Neural progenitor cell (in vitro differentiated cells): ENCODE data around the gene HCK. TPM values are rescaled to one million over a fixed set of nuclear protein-coding genes. Genes with fewer than 3 reads are reported as not detected.

Source experiments
- DNase-seq: peaks from one replicate; pipeline ENCODE4 v3.0.0-alpha.2; 2016; ENCODE audit warnings: low spot score
- H2AFZ ChIP-seq: fragments of 200-600 bp; sonication (generic); replicated peaks from 2 replicates; pipeline ENCODE4 v1.6.1; 2016; ENCODE audit warnings: antibody characterized with exemption
- H3F3A ChIP-seq: fragments of 200-600 bp; sonication (generic); 2 replicates; pipeline ENCODE4 v1.6.1; 2016; ENCODE audit warnings: antibody characterized with exemption, low read depth
- H3K27ac ChIP-seq: fragments of 200-600 bp; sonication (generic); 2 replicates; pipeline ENCODE4 v1.5.1; 2016; ENCODE audit warnings: mild to moderate bottlenecking
- H3K27me3 ChIP-seq: fragments of 200-600 bp; sonication (generic); 2 replicates; pipeline ENCODE4 v1.6.1; 2016; ENCODE audit warnings: mild to moderate bottlenecking, moderate library complexity
- H3K36me3 ChIP-seq: fragments of 200-600 bp; sonication (generic); 2 replicates; pipeline ENCODE4 v1.5.1; 2016
- H3K4me1 ChIP-seq: fragments of 200-600 bp; sonication (generic); 2 replicates; pipeline ENCODE4 v1.6.1; 2016; ENCODE audit warnings: mixed run types
- H3K4me2 ChIP-seq: fragments of 200-600 bp; sonication (generic); 2 replicates; pipeline ENCODE4 v1.6.1; 2016
- H3K4me3 ChIP-seq: fragments of 200-600 bp; sonication (generic); 2 replicates; pipeline ENCODE4 v1.5.1; 2016
- H3K79me2 ChIP-seq: fragments of 200-600 bp; sonication (generic); 2 replicates; pipeline ENCODE4 v1.6.1; 2016; ENCODE audit warnings: low read depth
- H3K9ac ChIP-seq: fragments of 200-600 bp; sonication (generic); 2 replicates; pipeline ENCODE4 v1.6.1; 2016
- H3K9me3 ChIP-seq: fragments of 200-600 bp; sonication (generic); 2 replicates; pipeline ENCODE4 v1.5.1; 2016; ENCODE audit warnings: low read depth
- H4K20me1 ChIP-seq: fragments of 200-600 bp; sonication (generic); 2 replicates; pipeline ENCODE4 v1.6.1; 2016; ENCODE audit warnings: low read depth
- H3K27ac Mint-ChIP-seq: 3 replicates; pipeline ENCODE4 v1.8.0; 2021; ENCODE audit warnings: mixed read lengths
- H3K27me3 Mint-ChIP-seq: 2 replicates; pipeline ENCODE4 v1.8.0; 2022; ENCODE audit warnings: low read depth, mild to moderate bottlenecking, inconsistent platforms, moderate library complexity, mixed read lengths; ENCODE audit not compliant: insufficient read depth
- H3K36me3 Mint-ChIP-seq: 3 replicates; pipeline ENCODE4 v1.8.0; 2021; ENCODE audit warnings: mixed read lengths
- H3K4me1 Mint-ChIP-seq: 3 replicates; pipeline ENCODE4 v1.8.0; 2021; ENCODE audit warnings: mixed read lengths
- H3K4me3 Mint-ChIP-seq: 3 replicates; pipeline ENCODE4 v1.8.0; 2021; ENCODE audit warnings: mild to moderate bottlenecking, moderate library complexity, mixed read lengths
- H3K9me3 Mint-ChIP-seq: 3 replicates; pipeline ENCODE4 v1.8.0; 2020; ENCODE audit warnings: mixed read lengths
- EZH2 ChIP-seq: fragments of 200-600 bp; sonication (generic); IDR thresholded peaks from 2 replicates; pipeline ENCODE4 v1.6.1; 2017; ENCODE audit warnings: antibody characterized with exemption, mild to moderate bottlenecking, moderate library complexity
- EZH2phosphoT487 ChIP-seq: fragments of 200-600 bp; sonication (generic); IDR thresholded peaks from 2 replicates; pipeline ENCODE4 v1.6.1; 2017; ENCODE audit warnings: antibody characterized with exemption
- total RNA-seq: library from RNA; depleted of rRNA; stranded (reverse); fragments of >200 nt; gene quantifications from 2 replicates; pipeline ENCODE4 v1.2.3, GENCODE V29; 2015; ENCODE audit warnings: low replicate concordance
- TF ChIP-seq, protein P1 (sequence below): fragments of 200-600 bp; sonication (generic); IDR thresholded peaks from 2 replicates; pipeline ENCODE4 v1.5.1; 2017; ENCODE audit warnings: antibody characterized with exemption, mild to moderate bottlenecking

The HCK gene
- total RNA-seq, 1 donor from 2014 or later = not detected

DNA sequence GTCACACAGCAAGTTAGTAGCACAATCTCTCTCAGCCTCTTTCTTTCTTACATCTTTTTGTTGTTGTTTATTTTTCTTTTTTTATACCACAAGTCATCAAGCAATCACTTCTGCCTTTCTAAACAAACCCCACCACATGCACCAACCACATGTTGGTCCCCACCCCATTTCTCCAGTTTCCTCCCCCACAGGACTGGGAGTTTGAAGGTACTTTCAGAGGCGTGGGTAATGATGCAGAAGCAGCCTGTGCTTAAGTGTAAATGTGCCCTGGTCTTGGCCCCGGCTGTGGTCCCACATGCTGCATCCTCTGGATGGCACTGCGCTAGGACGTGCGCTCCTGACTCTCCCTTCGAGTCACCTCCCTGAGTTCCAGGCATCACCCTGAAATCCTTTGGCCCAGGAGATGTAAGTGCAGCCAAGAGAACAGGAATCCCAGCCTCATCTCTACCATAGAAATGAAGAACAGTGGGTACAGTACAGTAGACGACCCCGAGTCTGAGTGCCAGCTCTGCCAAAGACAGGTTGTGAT is 5.7 kb downstream of the HCK start:
- Mint-ChIP-seq H3K27me3 (peaks cover 32% of the 10 kb centered on the region), H3K4me1 (no peaks in the 10 kb centered on the region), H3K9me3 (no peaks in the 10 kb centered on the region), H3K27ac (no peak overlapping the region), H3K36me3 (no peaks in the 10 kb centered on the region), H3K4me3 (no peak overlapping the region)
- Histone ChIP-seq H3F3A (no peaks in the 10 kb centered on the region), H3K9me3 (no peaks in the 10 kb centered on the region), H3K9ac (no peak overlapping the region), H3K4me3 (no peak overlapping the region), H2AFZ (no peak overlapping the region), H3K4me2 (no peak overlapping the region), H3K36me3 (no peaks in the 10 kb centered on the region), H3K4me1 (peaks cover 2% of the 10 kb centered on the region), H3K79me2 (no peaks in the 10 kb centered on the region), H4K20me1 (no peaks in the 10 kb centered on the region), H3K27ac (no peak overlapping the region), H3K27me3 (peaks cover 53% of the 10 kb centered on the region)
- DNase-seq = no peak
- TF ChIP-seq EZH2phosphoT487 = no peak
- TF ChIP-seq, protein P1, sequence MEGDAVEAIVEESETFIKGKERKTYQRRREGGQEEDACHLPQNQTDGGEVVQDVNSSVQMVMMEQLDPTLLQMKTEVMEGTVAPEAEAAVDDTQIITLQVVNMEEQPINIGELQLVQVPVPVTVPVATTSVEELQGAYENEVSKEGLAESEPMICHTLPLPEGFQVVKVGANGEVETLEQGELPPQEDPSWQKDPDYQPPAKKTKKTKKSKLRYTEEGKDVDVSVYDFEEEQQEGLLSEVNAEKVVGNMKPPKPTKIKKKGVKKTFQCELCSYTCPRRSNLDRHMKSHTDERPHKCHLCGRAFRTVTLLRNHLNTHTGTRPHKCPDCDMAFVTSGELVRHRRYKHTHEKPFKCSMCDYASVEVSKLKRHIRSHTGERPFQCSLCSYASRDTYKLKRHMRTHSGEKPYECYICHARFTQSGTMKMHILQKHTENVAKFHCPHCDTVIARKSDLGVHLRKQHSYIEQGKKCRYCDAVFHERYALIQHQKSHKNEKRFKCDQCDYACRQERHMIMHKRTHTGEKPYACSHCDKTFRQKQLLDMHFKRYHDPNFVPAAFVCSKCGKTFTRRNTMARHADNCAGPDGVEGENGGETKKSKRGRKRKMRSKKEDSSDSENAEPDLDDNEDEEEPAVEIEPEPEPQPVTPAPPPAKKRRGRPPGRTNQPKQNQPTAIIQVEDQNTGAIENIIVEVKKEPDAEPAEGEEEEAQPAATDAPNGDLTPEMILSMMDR = no peak
- no peak for TF ChIP-seq EZH2

DNA sequence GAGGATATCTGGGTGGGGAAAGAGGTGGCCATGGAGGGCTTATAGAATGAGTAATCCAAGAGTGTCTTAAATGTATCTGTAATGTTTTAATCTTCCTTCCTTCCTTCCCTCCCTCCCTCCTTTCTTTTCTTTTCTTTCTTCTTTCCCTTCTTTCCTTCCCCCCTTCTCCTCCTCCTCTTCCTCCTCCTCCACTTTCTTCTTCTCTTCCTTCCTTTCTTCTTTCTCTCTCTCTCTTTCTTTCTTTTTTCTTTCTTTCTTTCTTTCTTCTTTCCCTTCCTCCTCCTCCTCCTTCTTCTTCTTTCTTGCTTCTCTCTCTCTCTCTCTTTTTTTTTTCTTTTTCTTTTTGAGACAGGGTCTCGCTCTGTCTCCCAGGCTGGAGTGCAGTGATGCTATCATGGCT is 7.1 kb downstream of the HCK start:
- Histone ChIP-seq H3K79me2 (no peaks in the 10 kb centered on the region), H3K27ac (no peak overlapping the region), H3K9me3 (no peaks in the 10 kb centered on the region), H2AFZ (no peak overlapping the region), H3K9ac (no peak overlapping the region), H3K36me3 (no peaks in the 10 kb centered on the region), H3K27me3 (peaks cover 38% of the 10 kb centered on the region), H3K4me2 (no peak overlapping the region), H3F3A (no peaks in the 10 kb centered on the region), H3K4me1 (peaks cover 3% of the 10 kb centered on the region), H3K4me3 (no peak overlapping the region), H4K20me1 (no peaks in the 10 kb centered on the region)
- H3K27me3 Mint-ChIP-seq = peaks cover 18% of the 10 kb centered on the region
- no peak for DNase-seq
- H3K4me3 Mint-ChIP-seq = no peak overlapping the region
- no peaks in the 10 kb centered on the region for H3K9me3 Mint-ChIP-seq
- H3K27ac Mint-ChIP-seq = no peak overlapping the region
- TF ChIP-seq, protein P1 = no peak
- TF ChIP-seq EZH2 (no peak), EZH2phosphoT487 (no peak)
- no peaks in the 10 kb centered on the region for H3K4me1 Mint-ChIP-seq
- no peaks in the 10 kb centered on the region for H3K36me3 Mint-ChIP-seq

DNA sequence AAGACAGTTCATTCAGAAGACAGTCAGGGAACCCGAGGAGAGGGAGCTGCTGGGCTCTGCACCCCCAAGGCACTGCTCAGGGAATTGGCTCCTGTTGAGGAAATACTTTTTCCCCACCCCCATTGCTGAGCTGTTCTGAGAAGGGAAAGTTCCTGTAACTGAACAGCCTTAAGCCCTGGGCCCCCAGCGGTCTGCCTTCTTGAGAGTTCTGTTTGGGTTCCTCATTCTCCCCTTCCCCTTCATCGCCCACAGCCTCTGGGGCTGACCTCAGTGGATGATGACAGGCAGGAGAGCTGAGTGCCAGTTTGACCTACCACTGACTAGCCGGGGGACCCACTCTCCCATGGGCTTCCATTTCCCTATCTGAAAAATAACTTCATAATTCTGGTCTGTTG is 10.7 kb downstream of the HCK start:
- H3K36me3 ChIP-seq = no peaks in the 10 kb centered on the region
- H2AFZ ChIP-seq = no peak overlapping the region
- H3K27me3 Mint-ChIP-seq = peaks cover 12% of the 10 kb centered on the region
- no peak overlapping the region for H3K4me3 Mint-ChIP-seq
- no peak overlapping the region for H3K4me3 ChIP-seq
- no peaks in the 10 kb centered on the region for H3K9me3 Mint-ChIP-seq
- peaks cover 2% of the 10 kb centered on the region for H3K4me1 Mint-ChIP-seq
- H3K4me1 ChIP-seq = peaks cover 3% of the 10 kb centered on the region
- no peak overlapping the region for H3K4me2 ChIP-seq
- H3K9me3 ChIP-seq = no peaks in the 10 kb centered on the region
- no peaks in the 10 kb centered on the region for H4K20me1 ChIP-seq
- peaks cover 30% of the 10 kb centered on the region for H3K27me3 ChIP-seq
- TF ChIP-seq EZH2 (no peak), EZH2phosphoT487 (no peak)
- TF ChIP-seq, protein P1 = no peak
- no peak overlapping the region for H3K9ac ChIP-seq
- DNase-seq = no peak
- no peak overlapping the region for H3K27ac Mint-ChIP-seq
- H3K79me2 ChIP-seq = no peaks in the 10 kb centered on the region
- no peak overlapping the region for H3K27ac ChIP-seq
- H3K36me3 Mint-ChIP-seq = no peaks in the 10 kb centered on the region
- H3F3A ChIP-seq = no peaks in the 10 kb centered on the region
